Stimulated activated CD4-positive, alpha-beta T cell treated with anti-CD3 and anti-CD28 coated beads, Interleukin-4, amount 100 ng/mL, for 48 hours (primary cell): Measurements from ENCODE around the gene CDK4.
"Not testable (repeated sequence)": the region's sequence is repeated elsewhere in the genome, so short reads cannot be mapped to it uniquely, and the experiment has no call there.

ENCODE experiments used
- DNase-seq, 2 donors: peaks; one replicate each; pipeline ENCODE4 v3.0.0-alpha.2; 2020; ENCODE audit warnings: low read depth in 2 of 2

Gene CDK4

DNA sequence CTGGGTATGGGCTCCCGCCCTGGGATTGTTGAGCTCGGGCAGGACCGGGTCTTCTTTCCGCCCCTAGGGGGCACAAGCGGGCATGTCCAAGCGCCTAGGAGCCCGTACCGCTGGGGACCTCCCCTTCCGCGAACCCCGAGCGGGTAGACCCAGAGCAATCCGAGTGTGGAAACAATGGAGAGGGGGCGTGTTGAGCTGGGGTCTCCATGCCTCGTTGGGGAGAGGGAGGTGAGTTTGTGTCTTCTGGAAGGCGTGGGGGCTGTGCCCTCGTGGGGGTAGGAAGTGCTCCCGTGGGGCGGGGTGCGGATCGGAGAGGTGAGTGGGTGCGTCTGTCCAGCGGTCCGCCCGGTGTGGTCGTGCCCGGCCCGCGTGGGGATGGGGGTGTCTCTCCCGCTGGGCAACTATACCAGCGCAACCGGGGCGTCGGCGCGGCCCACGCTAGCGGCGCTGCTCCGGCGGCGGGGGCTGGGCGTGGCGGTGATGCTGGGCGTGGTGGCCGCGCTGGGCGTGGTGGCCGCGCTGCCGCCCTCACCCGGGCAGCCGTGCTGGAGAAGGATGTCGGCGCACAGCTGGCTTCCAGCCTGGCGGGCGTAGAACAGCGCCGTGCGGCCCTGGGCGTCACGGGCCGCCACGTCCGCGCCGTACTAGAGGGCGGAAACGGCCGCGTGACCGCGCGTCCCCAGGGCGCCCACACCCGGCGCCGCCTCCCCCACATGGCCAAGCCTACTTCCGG, 25.8 kb downstream of the CDK4 start:
- peak in 1 of 2 donors; percentile 27 for DNase-seq

- no peak for DNase-seq
Observed at GRCh38 chr12:57725851-57726150, 26.3 kb downstream of the CDK4 start.

GRCh38 chr12:57724936-57725740, 27.0 kb downstream of the CDK4 start:
- no peak for DNase-seq

- no peak for DNase-seq
Observed at GRCh38 chr12:57724003-57724935, 27.8 kb downstream of the CDK4 start.

DNA sequence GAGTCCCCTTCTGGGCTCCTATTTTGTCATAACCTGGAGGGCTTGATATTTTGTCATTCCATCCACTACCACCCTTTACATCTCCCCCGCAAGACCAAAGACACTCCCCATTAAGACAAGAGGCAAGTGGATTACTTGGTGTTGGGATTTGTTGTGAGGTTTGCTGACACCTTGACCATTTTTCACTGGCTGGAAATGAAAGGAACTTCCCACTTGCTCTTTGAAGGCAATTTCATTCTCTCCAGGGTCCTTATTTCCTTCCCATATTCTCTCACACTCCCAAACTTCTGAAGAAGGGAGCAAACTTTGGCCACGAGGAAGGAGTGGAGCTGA, 28.5 kb downstream of the CDK4 start:
- no peak for DNase-seq

DNA sequence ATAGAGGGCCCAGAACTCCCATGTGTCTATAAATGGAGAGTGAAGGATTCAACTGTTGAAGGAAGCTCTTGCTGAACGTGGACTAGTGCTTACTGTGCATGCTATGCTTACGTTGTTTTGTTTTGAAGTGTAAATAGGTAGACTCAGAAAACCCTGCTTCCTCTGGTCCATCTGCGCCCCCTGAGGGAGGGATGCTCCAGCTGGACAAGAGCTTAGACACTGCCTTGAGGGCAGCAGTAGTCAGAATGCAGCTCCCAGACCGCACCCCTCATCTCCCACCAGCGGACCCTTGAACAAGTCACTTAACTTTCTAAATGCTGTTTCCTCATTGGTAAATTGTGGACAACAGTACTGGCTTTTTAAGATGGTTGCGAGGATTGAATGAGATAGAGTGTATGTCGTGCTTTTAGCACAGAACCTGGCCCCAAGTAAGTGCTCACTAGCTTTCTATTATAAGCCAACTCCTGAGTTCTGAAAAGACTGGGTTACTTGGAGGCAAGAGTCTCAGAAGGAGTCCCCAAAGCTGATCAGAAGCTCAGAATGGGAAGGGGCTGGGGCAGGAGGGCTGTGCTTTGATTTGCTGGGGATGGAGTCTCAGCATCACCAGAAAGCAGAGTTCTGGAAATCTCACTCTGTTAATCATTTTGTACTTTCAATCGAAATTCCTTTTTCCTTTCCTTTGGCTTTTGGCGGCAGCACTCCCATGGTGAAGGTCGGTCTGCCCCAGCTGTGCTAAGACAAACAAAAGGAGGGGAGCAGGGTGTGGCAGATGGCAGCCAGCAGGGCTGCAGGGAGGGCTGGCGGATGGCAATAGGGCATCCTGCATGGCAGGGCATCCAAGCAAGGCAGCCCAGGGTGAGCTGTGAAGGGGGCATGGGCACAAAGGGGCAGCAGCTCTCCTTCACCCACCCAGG, 29.1 kb downstream of the CDK4 start:
- DNase-seq, result no peak

DNA sequence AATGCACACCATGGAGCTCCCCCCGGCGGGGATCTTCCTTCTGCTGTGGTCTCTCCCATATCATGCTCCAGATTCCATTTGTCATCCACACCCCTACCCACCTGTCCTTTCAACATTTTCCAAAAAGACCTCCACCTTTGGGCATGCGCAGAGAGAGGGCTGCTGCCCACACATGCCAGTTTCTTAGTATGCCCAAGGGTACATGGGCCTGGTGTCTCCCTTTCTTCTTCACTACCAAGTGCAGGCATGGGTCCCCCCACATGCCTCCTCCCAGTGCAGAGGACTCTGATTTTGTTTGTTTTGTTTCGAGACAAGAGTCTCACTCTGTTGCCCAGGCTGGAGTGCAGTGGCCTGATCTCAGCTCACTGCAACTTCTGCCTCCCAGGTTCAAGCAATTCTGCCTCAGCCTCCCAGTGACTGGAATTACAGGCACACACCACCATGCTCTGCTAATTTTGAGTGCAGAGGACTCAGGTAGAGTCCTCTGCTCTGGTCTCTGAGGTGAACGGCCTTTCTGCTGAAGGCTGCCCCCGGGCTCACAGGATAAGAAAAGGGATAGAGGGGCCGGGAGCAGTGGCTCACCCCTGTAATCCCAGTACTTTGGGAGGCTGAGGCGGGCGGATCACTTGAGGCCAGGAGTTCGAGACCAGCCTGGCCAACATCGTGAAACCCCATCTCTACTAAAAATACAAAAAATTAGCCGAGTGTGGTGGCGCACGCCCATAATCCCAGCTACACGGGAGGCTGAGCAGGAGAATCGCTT, 30.1 kb downstream of the CDK4 start:
- DNase-seq, result not testable (repeated sequence)

GRCh38 chr12:57720606-57721595, 31.2 kb downstream of the CDK4 start:
- DNase-seq, result no peak

GRCh38 chr12:57719777-57720605, 32.1 kb downstream of the CDK4 start:
- DNase-seq, result no peak

DNA sequence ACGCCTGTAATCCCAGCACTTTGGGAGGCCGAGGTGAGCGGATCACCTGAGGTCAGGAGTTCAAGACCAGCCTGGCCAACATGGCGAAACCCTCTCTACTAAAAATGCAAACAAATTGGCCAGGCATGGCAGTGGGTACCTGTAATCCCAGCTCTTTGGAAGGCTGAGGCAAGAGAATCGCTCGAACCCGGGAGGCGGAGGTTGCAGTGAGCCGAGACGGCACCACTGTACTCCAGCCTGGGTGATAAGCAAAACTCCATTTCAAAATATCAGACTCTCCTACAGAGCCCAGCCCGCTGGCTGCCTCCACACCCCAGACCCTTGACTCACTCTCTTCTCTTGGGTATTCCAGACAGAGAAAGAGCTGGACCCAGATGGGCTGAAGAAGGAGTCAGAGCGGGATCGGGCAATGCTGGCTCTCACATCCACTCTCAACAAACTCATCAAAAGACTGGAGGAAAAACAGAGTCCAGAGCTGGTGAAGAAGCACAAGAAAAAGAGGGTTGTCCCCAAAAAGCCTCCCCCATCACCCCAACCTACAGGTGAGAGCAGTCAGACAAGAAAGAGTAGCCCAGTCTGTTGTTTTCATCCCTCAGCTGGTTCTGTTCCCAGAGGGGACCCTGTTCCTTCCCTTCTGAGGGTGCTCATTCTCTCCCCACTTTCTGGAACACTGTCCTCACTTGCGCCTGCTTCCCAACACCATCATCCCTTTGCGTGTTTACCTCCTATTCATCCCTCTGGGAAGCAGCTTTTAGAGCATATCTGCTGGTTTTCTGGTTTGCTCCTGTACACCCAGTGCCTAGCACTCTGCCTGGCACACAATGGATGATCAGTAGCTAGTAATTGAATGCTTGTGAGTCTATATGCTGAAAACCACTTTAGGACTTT, 33.2 kb downstream of the CDK4 start:
- no peak for DNase-seq

DNA sequence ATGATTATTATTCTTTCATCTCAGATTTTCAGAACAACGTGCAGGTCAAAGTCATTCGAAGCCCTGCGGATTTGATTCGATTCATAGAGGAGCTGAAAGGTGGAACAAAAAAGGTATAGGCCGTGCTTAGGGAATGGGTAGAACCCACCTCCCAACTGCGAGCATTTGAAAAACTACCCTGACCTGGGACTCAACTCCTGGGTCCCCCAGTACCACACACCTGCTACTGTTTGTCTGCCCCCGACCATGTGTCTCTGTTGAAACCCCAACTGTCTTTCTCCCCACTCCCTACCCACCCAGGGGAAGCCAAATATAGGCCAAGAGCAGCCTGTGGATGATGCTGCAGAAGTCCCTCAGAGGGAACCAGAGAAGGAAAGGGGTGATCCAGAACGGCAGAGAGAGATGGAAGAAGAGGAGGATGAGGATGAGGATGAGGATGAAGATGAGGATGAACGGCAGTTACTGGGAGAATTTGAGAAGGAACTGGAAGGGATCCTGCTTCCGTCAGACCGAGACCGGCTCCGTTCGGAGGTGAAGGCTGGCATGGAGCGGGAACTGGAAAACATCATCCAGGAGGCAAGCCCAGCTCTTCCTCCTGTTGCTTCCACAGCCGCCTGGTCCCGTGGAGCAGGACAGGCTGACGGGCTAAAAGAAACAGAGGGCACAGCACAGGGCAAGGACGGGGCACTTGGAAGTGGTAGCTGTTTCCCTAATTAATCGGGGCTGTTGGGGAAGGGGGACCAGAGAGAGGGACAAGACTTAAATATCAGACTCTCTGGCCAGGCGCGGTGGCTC, 34.1 kb downstream of the CDK4 start:
- no peak for DNase-seq

DNA sequence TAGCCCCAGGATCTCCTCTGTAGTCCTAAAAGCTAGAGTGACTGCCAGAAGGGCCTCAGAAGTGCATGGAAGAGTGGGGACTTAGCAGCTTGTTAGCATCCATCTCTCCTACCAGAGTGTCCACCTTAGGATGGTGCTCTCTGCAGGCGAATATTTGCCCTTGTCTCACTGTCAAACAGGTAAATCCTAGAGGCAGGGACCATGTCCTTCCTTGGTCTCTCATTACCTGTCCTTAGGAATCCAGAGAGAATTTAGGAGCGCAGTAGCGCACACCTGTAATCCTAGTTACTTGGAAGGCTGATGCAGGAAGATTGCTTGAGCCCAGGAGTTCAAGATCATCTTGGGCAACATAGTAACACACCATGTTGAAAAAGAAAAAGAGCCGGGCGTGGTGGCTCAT, 35.0 kb downstream of the CDK4 start:
- DNase-seq, result no peak

DNA sequence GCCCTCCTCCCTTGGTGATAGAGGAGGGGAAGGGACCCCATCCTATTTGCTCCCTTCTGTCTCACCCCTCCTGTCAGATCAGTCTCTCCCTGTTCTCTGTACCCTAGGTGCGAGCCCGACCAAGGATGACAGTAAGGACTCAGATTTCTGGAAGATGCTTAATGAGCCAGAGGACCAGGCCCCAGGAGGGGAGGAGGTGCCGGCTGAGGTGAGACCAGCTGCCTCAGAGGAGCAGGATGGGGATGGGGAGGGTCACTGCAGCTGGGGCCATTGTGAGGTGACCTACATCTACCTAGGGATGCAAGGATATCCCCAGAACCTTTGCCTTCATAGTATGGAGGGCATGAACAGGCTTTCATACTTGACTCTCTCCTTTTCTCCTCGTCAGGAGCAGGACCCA, 35.8 kb downstream of the CDK4 start:
- DNase-seq, result no peak

DNA sequence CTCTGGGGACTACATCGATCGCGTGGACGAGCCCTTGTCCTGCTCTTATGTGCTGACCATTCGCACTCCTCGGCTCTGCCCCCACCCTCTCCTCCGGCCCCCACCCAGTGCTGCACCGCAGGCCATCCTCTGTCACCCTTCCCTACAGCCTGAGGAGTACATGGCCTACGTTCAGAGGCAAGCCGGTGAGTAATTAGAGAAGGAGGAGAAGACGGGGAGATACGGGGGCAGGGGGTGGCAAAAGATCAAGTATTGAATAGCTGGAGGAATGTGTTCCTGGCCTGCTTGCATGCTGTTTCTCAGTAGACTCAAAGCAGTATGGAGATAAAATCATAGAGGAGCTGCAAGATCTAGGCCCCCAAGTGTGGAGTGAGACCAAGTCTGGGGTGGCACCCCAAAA, 36.3 kb downstream of the CDK4 start:
- no peak for DNase-seq

- not testable (repeated sequence) for DNase-seq
Observed at GRCh38 chr12:57715036-57715748, 36.9 kb downstream of the CDK4 start.

- no peak for DNase-seq
Observed at GRCh38 chr12:57713209-57713608, 38.9 kb downstream of the CDK4 start.
